ENCODE measurements around the gene FHOD3. TPM values are rescaled to one million over a fixed set of nuclear protein-coding genes. Genes with fewer than 3 reads are reported as not detected.

Gene FHOD3
- total and polyA plus RNA-seq, 2 of the 4 experiments (the other 2 are of a cell fraction): 14.6 to 16.0 TPM

DNA sequence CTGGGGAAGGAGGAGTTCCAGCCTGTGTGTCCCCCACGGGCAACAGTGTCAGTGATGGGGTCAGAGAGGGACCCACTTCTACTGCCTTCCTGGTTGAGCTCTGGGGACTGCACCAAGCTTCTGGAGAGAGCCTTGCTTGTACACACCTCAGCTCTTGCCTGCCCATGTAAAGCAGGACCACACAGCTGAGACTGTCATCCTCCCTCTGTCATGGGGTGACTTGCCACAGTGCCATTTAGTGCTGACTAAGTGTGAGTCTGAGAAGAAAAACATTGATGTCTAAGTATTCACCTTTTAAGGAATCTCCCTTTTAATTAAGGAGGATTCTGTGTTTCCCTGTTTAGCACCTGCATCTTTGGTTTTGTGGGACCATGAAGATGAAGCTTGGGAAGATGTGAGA, 159.1 kb downstream of the FHOD3 start:
- Histone ChIP-seq H3K9me1 (ENCODE audit: insufficient read depth, low read length) (peaks cover 15% of the 10 kb centered on the region; the same call in 1 of the 2 replicates), H2AK5ac (ENCODE audit: low read depth, low read length) (no peak overlapping the region), H3K4me1 (ENCODE audit: control insufficient read depth, insufficient read depth, low read length) (peaks cover 3% of the 10 kb centered on the region; the same call in 1 of the 2 replicates), H3K79me1 (ENCODE audit: low read depth in 1 of 2, low read length in 2 of 2) (peaks cover under 1 to 8% of the 10 kb centered on the region in 2 experiments; a peak in 1 of 4 replicates), H3K14ac (replicated peaks; ENCODE audit: low read depth, low read length) (no peak overlapping the region), H3K4me3 (ENCODE audit: insufficient read depth, low read depth, low read length) (no peak overlapping the region), H3K23ac (ENCODE audit: low read depth, low read length) (no peak overlapping the region), H2BK120ac (ENCODE audit: low read depth, low read length) (no peak overlapping the region), H4K20me1 (ENCODE audit: insufficient read depth, low read length) (no peaks in the 10 kb centered on the region), H3K36me3 (ENCODE audit: control insufficient read depth, insufficient read depth, low read length) (no peaks in the 10 kb centered on the region), H2BK5ac (ENCODE audit: low read depth, low read length, poor library complexity, severe bottlenecking) (no peak overlapping the region), H3K27me3 (ENCODE audit: control insufficient read depth, insufficient read depth, low read length) (no peaks in the 10 kb centered on the region; the same call in none of the 2 replicates), H3K56ac (ENCODE audit: extremely low read depth, insufficient read depth, low read length) (no peak overlapping the region), H2BK15ac (ENCODE audit: low read depth, low read length) (no peak overlapping the region), H4K5ac (ENCODE audit: low read depth, low read length) (no peak overlapping the region), H3K4me2 (ENCODE audit: low read depth, low read length) (no peak overlapping the region), H2BK20ac (ENCODE audit: low read depth, low read length) (no peak overlapping the region), H2AFZ (replicated peaks; ENCODE audit: low read length, poor library complexity) (no peak overlapping the region), H3K4ac (ENCODE audit: low read depth, low read length) (no peak overlapping the region), H3K9ac (ENCODE audit: low read depth, low read length) (no peak overlapping the region), H3K27ac (ENCODE audit: insufficient read depth, low read length) (no peak overlapping the region), H2AK9ac (replicated peaks; ENCODE audit: low read depth, low read length, poor library complexity) (no peak overlapping the region), H3K9me3 (ENCODE audit: control insufficient read depth, insufficient read depth, low read length) (no peaks in the 10 kb centered on the region), H3K18ac (ENCODE audit: low read depth, low read length) (no peak overlapping the region), H4K91ac (ENCODE audit: insufficient read depth, low read depth, low read length) (no peak overlapping the region), H4K8ac (ENCODE audit: low read depth in 2 of 2, low read length in 2 of 2) (no peak overlapping the region)
- in situ Hi-C loops (cut with MboI; ENCODE audit: low sequenced_read_pairs): no loop called here
- no TSS peak for BruUV-seq (replicated peaks)
- TF ChIP-seq MAFK (IDR thresholded peaks at IDR 0.05; ENCODE audit: low read depth, low read length) (no peak), FOS (IDR thresholded peaks at IDR 0.05; ENCODE audit: low read depth, low read length) (no peak), RAD21 (IDR thresholded peaks at IDR 0.05; ENCODE audit: low read length) (no peak), CTCF (conservative IDR thresholded peaks at IDR 0.05; ENCODE audit: low read depth, low read length) (no peak), RFX5 (IDR thresholded peaks at IDR 0.05; ENCODE audit: low read depth, low read length) (no peak), MXI1 (IDR thresholded peaks at IDR 0.05; ENCODE audit: borderline replicate concordance, low read depth, low read length) (no peak), SMC3 (IDR thresholded peaks at IDR 0.05; ENCODE audit: low read depth, low read length) (no peak)
- TF ChIP-seq, protein P1, sequence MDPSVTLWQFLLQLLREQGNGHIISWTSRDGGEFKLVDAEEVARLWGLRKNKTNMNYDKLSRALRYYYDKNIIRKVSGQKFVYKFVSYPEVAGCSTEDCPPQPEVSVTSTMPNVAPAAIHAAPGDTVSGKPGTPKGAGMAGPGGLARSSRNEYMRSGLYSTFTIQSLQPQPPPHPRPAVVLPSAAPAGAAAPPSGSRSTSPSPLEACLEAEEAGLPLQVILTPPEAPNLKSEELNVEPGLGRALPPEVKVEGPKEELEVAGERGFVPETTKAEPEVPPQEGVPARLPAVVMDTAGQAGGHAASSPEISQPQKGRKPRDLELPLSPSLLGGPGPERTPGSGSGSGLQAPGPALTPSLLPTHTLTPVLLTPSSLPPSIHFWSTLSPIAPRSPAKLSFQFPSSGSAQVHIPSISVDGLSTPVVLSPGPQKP (IDR thresholded peaks at IDR 0.05; ENCODE audit: borderline replicate concordance, low read depth, low read length): no peak
- dilution Hi-C loops (cut with HindIII; ENCODE audit: low sequenced_read_pairs, unreplicated experiment): no loop called here
- DNase-seq (no peak), ATAC-seq (ENCODE audit: low read depth) (no peak)
- POLR2A ChIA-PET (ENCODE audit: unreplicated experiment): no interaction called here
- intact Hi-C loops (cut with micrococcal nuclease): no loop called here
- WGBS, 2 experiments (ENCODE audit: extremely low coverage in 2 of 2, insufficient read length in 1 of 2): no CpG with 5 or more reads among the region's 1 CpG
- CTCF ChIA-PET: interaction anchor here (0.6 to 0.7 kb wide), 2 partner anchors 21 to 268 kb away, joined by 3 read pairs; no protein-coding TSS in a partner anchor

All from IMR-90 (cell line).